ENCODE data around the gene TBL3. TPM values are rescaled to one million over a fixed set of nuclear protein-coding genes. Genes with fewer than 3 reads are reported as not detected.

Gene TBL3
- total RNA-seq, 4 donors from 2014 or later, result 4.1 to 46.6 (median 27.4) TPM

GRCh38 chr16:1992704-1993317, 21.0 kb downstream of the TBL3 start:
- H3K4me3 ChIP-seq, result peak overlapping the region in 1 of 2 donors; percentile 7
- TF ChIP-seq POLR2A (IDR thresholded peaks at IDR 0.05) (no peak), CTCF (IDR thresholded peaks at IDR 0.05) (no peak)
- DNase-seq, result no peak
- H3K27ac ChIP-seq, result no peak overlapping the region
- intact Hi-C loops (cut with DNase I; ENCODE audit: low total_unique reads), result no loop called here
- no peaks in the 10 kb centered on the region for H3K9me3 ChIP-seq
- peaks cover 0 to 16% of the 10 kb centered on the region in 2 donors for H3K4me1 ChIP-seq
- H3K27me3 ChIP-seq, result peaks cover 14 to 20% of the 10 kb centered on the region in 2 donors
- no peaks in the 10 kb centered on the region for H3K36me3 ChIP-seq

- intact Hi-C loops (cut with DNase I; ENCODE audit: low total_unique reads), result no loop called here
- DNase-seq, result no peak
- Histone ChIP-seq H3K4me1 (peaks cover 0 to 16% of the 10 kb centered on the region in 2 donors), H3K36me3 (no peaks in the 10 kb centered on the region), H3K9me3 (no peaks in the 10 kb centered on the region), H3K27ac (no peak overlapping the region), H3K27me3 (peaks cover 14 to 20% of the 10 kb centered on the region in 2 donors), H3K4me3 (no peak overlapping the region)
- TF ChIP-seq POLR2A (IDR thresholded peaks at IDR 0.05), result no peak
Measured at GRCh38 chr16:1993731-1994131, 21.9 kb downstream of the TBL3 start.

- Histone ChIP-seq H3K9me3 (no peaks in the 10 kb centered on the region), H3K27ac (no peak overlapping the region), H3K4me1 (no peaks in the 10 kb centered on the region), H3K4me3 (no peak overlapping the region), H3K36me3 (no peaks in the 10 kb centered on the region), H3K27me3 (no peaks in the 10 kb centered on the region)
- TF ChIP-seq POLR2A (IDR thresholded peaks at IDR 0.05), result no peak
- TF ChIP-seq CTCF (IDR thresholded peaks at IDR 0.05), result no peak
- DNase-seq, result peak in 1 of 2 donors; percentile 50
- intact Hi-C loops (cut with DNase I; ENCODE audit: low total_unique reads), result no loop called here
Measured at GRCh38 chr16:1997494-1998359, 25.9 kb downstream of the TBL3 start.

- no peak overlapping the region for H3K27ac ChIP-seq
- intact Hi-C loops (cut with DNase I; ENCODE audit: low total_unique reads), result no loop called here
- no peak for TF ChIP-seq CTCF (IDR thresholded peaks at IDR 0.05)
- TF ChIP-seq POLR2A (IDR thresholded peaks at IDR 0.05), result no peak
- H3K4me1 ChIP-seq, result no peaks in the 10 kb centered on the region
- H3K9me3 ChIP-seq, result no peaks in the 10 kb centered on the region
- H3K36me3 ChIP-seq, result no peaks in the 10 kb centered on the region
- no peak overlapping the region for H3K4me3 ChIP-seq
- DNase-seq, result no peak
- no peaks in the 10 kb centered on the region for H3K27me3 ChIP-seq
Measured at GRCh38 chr16:1998360-1998835, 26.5 kb downstream of the TBL3 start.

- H3K9me3 ChIP-seq, result no peaks in the 10 kb centered on the region
- DNase-seq, result no peak
- intact Hi-C loops (cut with DNase I; ENCODE audit: low total_unique reads), result no loop called here
- TF ChIP-seq POLR2A (IDR thresholded peaks at IDR 0.05), result no peak
- no peak for TF ChIP-seq CTCF (IDR thresholded peaks at IDR 0.05)
- H3K4me1 ChIP-seq, result no peaks in the 10 kb centered on the region
- no peak overlapping the region for H3K4me3 ChIP-seq
- no peaks in the 10 kb centered on the region for H3K36me3 ChIP-seq
- H3K27ac ChIP-seq, result no peak overlapping the region
- no peaks in the 10 kb centered on the region for H3K27me3 ChIP-seq
Measured at GRCh38 chr16:1998852-1999801, 27.3 kb downstream of the TBL3 start.

Measured in uterus (tissue), 4 donors.